GOT3 (cell line): ENCODE data around the gene BCL2L11.

Experiments used
- DNase-seq: peaks from one replicate; lab custom pipeline; 2025; ENCODE audit warnings: mixed read lengths; lab: John Stamatoyannopoulos, UW

BCL2L11 gene

DNA sequence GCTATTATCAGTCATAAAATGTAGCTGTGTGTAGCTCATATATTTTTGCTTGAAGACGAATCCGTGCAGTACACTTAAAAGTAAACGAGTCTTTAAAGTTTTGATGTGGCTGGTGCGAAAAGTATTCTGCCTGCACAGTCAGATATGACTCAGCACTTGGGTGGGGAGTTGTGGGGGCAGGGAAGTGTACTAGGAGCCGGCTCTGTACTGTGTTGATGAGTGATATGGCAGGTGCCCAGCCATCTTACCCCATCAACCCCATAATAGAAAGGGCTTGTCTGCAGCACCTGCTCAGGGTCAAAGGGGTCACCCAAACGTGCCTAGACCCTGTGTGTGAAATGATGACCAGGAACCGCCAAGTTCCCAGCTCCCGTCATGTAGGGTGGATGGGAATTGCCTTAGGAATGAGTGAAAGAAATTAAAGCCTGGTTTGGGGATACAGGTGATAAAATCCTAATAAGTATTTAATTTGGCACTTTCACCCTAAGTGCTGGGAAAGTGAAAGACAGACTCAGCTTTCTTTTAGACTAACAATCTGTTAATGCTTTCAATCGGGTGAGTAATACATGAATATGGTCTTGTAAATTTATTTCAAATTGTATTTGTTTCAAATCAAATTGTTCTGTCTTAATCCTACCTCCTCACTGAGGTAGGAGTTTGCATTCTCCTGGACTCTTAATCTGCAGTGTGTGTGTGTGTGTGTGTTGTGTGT, 48.0 kb downstream of the BCL2L11 start:
- no peak for DNase-seq

DNA sequence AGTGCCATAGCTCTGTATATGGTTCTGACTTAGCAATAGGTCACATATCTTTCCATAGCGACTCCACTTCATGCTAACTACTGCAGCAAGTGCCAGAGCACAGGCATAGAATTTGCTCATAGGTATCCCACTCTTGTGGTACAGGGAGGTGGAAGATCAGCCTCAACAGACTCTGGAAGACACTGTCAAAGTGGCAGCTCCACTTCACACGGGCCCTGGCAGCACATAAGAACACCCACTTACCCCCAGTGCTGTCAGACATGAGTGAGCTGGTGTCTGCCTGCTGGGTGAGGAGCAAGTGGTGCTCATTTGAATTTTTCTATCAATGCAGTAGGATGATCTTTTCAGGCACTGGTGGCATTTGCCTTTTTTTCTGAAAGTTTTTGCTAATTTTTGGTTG, 48.6 kb downstream of the BCL2L11 start:
- no peak for DNase-seq

DNA sequence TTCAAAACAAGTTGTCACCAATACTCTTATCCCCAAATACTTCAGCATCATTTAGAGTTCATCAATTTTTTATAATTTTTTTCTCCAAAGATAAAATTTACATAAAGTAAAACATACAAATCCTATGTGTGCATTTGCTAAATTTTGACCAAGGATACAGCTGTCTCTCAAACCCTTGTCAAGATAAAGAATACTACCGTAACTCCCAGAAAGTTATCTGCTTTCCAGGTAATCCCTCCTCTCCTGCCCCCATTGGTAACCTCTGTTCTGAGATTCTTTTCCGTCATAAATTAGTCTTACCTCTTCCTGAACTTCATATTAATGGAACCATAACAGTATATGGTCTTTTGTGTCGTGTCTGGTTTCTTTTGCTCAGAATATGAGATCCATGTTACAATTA, 49.2 kb downstream of the BCL2L11 start:
- no peak for DNase-seq

DNA sequence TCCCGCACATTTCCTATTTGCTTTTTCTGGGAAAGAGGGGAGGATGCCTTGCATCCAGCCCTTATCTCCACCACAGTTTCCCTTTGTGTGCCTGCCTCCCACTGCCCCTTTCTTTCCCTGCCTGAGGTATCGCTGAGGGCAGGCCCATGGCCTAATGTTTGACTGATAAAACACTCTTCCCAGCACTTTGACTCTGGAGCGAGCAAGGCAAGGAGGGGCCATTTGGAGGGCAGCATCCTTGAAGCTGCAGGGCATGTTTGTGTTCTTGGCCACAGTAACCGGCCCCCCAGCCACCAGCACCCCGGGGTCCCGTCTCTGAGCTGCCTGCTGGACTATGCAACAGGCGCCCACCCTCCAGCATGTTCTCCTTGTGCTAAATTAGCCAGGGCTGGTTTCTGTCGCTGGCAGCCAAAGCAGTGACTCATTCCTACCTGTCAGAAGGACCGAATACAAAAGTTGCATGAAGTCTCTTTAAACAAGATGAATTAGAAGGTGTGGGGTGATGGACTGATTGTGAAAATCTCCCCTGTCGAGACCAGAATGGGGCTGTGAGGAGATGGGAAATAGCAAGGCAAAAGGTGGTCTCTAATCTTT, 50.7 kb downstream of the BCL2L11 start:
- no peak for DNase-seq

DNA sequence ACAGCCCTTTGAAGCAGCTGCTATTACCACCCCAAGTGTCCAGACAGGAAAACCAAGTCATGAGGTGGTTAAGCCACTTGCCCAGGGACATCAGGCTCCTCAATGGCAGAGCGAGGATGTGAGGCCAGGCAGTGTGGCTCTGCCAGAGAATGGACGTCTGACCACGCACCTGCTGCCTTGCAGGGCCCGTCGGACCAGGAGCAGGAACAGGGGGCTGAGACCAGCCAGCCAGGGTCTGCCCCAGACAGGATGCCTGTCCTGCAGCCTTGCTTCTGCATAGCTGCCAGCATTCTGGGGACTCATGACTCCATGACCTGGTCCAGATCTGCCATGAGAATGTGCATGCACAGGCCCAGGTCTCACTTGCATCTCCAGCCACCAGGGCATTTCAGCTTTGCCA, 52.0 kb downstream of the BCL2L11 start:
- DNase-seq, result no peak

DNA sequence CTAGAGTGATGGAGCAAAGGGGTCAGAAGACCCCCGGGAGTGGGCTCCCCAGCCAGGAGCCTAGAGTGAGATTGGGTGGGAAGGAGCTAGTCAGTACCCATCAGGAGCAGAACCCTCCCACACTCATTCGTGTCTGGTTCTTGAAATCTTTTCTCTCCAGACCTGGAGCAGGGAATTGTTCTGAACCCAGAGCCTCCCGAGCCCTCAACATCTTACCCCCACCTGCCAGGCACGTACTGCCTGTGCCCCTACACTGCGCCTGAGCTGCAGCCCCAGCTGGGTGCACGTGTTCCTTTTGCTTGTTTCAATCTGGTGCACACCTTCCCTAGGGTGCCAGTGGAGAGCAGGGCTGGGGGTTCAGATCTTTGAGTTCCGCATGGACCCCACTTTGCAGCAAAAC, 52.6 kb downstream of the BCL2L11 start:
- DNase-seq, result no peak

DNA sequence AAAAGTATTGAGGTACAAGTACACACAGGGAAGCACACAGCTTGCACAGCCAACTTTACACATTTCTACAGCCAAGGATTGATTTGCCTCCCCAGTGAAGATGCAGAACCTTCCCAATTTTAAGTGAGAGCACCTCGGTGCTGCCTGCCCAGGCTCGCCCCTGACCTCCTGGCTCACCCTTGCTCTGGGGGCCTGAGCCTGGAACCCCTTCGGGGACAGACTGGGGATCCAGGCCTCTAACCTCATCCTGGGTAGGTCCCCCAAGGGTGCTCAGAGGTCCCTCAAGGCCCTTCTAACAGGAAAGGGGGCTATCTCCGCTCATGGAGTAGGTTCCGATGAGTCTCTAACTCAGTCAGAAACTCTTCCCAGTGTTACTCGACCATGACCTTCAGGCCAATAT, 53.1 kb downstream of the BCL2L11 start:
- no peak for DNase-seq

DNA sequence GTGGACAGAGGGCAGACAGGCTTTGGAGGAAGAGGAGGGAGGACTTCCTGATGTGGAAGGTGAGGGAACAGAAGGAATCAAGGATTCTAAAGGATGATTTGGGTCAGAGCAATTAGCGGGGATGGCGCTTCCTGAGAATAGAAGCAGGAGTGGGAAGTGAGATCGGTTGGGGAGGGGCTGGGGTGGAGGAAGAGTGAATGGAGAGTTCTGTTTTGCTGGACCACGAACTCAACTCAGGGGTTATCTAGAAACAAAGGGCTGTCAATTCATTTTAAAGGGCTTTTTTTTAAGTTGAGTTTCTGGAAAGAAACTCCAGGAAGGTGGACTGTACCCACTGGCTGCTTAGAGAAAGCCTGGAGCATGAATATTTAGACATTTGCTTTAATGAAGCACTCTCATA, 54.9 kb downstream of the BCL2L11 start:
- no peak for DNase-seq

DNA sequence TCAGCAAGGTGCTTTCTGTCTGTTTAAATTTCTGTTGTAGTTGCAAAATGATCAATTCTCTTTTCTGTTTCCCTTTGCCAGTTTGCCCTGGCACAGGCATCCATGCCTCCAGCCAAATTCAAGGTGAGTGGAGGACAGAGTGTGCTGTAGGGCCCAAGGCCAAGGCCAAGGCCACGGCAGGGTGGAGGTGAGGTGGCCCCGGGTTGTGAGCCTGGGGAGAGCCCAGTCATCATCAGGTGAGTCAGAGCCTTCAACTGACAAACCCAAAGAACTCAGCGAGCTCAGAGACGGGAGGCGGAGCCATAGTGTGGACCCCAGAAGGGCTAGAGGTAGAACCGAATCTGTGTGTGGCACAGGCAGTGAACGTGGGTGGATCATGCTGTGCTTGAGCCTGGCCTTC, 55.7 kb downstream of the BCL2L11 start:
- no peak for DNase-seq

DNA sequence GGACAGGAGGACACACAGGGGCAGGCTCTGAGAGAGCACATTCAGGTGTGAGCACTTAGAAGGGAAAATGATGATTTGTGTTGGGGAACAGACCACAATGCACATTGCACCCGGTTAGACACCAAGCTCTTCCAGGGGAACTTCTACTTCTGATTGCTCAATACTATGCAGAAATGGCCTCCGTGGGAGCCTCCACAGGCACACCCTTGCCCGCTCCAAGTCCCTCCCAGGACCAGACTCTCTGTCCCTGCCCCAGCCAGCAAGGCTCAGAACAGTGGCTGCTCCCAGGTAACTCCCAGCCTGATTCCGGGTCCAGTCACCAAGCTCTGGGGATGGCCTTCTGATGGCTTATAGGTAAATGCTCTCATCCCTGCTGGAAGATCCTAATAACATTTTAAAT, 56.2 kb downstream of the BCL2L11 start:
- no peak for DNase-seq

DNA sequence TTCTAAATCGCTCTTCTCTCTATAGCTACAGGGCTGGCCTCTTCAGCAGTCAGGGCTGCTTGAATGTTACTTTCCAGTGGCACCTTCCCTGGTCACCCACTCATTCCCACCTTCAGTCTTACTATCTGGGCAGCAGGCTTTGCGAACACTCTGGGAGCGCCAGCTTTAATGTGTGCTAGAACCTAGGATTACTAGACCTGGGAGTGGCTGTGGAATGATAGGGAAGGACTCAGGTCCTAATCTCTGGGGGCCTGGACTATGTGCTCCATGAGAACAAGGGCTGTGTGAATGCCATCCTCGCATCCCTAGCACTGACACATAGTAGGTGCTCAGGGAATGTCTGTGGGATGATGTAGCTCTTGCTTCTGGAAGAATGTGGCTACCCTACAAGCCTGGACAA, 57.6 kb downstream of the BCL2L11 start:
- DNase-seq, result no peak

DNA sequence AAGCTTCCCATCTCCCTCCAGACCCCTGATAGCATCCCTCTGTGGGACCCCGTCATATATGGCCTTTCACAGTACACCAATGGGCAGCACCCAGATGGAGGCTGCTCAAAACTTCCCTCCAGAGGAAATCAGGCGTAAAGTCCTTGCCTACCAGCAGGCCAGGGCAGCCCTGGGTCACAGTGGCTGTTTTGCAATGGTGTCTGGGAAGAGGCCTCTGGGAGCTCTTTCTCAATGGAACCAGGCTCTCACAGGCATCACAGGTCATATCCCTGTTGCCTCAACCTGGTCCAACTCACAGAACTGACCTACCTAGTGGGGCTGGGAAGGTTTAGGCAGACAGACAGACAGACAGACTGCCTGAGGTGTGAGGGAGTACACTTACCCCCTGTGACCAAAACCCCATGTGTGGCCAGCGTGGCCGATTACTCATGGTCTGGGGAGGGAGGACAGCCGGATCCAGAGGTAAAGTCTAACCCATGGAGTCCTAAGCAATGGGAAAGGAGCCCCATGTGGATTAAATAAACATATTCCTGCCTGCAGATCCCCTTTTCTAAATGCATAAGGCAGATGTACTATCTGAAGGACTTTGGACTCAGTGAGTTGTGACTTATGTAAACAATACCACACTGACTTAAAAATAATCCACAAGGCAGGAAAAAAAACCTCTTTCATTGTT, 58.2 kb downstream of the BCL2L11 start:
- DNase-seq, result no peak

DNA sequence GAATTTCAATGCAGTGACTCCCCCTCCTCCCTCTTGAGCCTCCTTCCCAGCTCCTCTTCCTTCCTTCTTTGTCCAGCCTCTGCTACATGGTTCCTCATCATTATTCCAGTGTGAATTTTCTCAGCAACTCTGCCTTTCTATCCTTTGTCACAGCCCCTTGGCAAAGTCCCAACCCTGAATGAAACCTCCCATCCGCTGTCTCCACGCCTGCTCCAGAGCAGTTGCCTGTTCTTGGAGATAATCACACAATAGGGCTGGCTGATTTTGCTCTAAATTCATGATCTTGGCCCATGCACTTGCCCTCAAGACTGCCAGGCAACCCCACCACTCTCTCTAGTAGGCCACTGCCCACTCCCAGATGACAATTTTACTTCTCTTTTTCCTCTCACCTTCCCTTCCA, 61.4 kb downstream of the BCL2L11 start:
- no peak for DNase-seq

DNA sequence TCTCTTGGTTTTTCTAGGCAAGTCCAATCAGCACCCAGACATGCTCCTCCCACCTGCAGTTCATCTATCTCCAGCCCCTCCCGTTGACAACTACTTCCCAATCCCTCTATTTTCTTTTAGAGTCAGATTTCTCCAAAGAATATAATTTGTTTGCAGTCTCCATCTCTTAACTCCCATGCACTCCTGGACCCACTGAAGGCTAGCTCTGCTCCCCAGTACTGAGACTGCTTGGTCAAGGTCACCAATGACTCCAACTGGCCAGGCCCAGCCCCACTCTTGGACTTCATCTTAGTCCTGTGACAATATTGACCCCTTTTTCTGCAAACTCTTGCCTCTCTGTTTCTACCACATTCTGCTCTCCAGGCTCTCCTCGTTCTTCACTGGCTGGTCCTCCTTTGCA, 62.0 kb downstream of the BCL2L11 start:
- DNase-seq, result no peak

DNA sequence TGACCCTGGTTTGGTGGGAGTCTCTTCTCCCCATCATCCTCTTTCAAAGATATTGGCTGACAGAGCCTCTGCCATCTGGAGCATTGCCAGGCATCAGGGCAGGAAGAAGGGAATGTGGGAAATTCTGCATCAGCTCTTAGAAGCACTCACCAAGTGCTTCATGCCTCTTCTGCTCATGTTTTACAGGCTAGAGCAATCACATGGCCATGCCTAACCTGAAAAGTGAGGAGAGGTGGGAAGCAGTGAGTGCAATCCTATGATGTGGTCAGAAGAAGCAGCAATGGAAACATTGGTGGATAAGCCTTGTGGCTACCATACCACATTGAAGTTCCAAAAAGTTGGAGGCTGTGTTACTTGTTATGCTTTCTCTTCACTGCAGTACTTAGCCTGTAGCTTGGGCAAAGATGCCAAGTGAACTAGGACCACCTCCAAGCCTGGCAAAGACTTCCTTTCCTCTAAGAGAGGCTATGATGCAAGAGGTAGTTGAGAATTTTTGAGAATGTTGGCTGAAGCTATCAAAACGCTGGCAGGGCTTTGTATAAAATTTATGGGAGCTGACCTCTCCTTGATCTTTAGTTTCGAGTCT, 64.1 kb downstream of the BCL2L11 start:
- no peak for DNase-seq

DNA sequence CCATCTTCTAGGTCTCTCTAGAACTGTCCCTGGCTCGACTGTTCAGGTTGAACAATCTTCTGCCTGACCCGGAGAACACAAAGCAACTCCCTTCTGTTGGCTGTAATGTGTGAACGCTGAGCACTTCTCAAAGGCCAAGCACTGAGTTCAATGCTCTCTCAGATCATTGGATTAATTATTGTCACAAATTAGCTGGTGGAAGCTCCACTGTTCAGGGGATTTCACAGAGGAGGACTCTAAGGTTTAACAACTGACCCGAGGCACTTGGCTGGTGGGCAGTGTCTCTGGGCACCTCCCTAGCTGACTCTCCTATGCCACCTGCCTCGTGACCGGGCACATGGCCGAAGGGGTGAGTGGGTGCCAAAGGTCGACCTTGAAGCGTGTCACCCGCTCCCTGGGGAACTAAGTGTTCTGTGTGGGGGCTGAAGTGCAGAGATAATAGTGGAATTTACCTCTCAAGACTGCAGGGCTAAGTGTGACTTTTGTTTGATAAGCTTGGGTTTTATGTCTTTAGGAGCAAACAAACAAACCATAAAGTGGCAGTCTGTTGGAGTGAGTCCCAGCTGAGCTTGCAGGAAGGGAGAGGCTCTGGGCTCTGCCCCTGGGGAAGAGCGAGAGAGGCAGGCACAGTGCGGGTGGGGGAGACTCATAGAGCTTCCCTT, 64.8 kb downstream of the BCL2L11 start:
- no peak for DNase-seq

DNA sequence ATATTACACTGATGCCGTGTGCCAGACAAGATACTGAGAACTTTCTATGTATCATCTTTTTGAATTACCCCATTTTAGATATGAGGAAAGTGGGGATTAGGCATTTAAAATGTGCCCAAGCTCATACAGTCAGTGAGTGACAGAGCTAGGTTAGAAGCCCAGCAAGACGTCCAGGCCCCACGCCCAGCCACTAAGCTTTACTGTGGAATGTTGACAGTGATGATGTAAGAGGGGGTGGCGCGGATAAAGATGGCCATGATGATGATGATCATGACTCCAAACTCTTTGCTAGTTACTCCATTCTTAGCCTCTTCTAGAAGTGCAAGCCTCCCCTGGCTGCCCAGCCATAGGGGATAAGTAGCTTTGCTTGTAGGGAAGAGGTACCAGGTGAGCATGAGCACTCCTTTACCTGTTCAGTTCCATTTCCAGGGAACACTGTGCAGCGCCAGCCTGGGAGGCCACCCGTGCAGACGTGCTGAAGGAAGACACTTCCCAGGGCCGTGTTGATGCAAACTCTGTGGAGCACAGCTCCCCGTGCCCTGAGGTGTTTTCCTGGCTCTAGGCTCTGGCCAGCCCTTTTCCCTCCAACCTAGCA, 65.5 kb downstream of the BCL2L11 start:
- DNase-seq, result no peak

DNA sequence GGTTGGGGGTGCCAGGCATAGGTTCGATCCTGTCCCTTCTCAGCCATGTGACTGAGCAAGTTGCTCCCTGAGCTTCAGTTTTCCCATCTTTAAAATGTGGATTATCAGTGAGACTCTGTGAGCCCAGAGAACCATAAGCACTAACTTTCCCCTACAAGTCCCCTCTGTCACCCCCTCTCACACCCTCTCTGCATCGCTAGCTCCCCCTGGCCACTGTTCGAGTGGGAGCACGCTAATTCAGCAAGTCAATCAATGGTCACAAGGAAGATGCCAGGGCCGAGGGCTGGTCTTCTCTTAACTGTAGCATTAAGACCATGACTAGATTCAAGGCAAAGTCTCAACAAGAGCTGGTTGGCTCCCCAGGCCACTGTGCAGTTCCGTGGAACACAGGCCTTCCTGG, 66.2 kb downstream of the BCL2L11 start:
- no peak for DNase-seq

DNA sequence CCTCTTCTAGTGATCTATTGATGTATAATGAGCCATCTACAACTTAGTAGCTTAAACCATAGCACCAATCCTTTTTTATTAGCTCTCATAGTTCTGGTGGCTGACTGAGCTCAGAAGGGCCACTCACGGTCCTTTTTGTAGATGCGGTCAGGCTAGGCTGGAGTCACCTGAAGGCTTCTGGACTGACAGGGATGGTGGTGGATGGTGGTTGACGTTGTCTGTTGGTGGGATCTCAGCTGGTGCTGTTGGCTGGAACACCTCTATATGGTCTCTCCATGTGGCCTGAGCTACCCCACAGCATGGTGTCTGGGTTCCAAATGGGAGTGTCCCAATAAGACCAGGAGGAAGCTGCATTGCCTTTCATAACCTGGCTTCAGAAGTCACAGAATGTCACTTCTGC, 68.0 kb downstream of the BCL2L11 start:
- no peak for DNase-seq

DNA sequence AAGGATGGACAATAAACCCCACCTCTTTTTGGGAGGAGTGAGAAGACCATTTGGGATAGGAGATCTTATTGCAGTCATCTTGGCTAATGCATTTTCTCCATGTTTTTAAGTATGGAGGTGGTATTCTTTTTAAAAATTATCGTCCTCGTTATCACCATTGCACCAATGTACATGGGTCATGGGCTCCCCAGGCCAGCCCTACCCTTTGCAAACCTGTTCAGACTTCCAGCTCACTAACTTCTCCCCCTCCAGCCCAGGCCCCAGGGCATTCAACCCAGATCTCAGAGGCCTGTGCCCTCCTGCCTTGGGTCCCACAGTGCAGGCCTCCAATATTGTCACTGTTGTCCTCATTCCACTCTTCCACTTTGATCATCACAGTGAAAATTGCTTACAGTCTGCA, 68.4 kb downstream of the BCL2L11 start:
- DNase-seq, result no peak

DNA sequence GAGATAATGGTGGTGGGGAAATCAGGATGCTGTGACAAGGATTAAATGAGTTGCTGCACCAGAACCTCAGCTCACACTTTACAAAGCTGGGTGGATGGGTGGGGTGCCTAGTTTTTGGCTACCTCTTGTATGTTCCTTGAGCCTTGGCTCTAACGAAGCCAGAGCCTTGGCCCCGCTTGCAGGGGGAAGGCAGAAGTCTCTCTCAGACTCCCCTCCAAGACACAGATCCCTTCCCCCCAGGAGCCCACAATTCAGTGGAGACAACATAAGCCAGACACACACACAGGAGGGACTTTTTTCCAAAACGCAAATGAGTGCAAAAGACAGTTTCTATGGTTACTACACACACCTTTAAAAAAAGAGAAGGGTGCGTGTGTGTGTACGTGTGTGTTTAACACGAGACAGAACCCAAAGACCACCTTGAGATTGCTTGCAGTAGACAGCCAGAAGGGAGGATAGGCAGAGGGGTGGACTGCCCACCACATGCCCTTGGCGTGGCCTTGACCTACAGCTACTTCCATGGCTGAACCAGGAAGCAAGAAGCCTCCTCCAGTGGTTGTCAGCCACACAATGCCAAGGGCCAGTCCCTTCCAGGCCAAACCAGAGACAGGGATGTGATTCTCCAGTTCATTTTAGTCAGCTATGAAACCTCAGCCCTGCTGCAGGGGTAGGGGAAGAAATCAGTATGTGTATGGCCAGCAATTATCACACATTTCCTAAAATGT, 70.3 kb downstream of the BCL2L11 start:
- no peak for DNase-seq

DNA sequence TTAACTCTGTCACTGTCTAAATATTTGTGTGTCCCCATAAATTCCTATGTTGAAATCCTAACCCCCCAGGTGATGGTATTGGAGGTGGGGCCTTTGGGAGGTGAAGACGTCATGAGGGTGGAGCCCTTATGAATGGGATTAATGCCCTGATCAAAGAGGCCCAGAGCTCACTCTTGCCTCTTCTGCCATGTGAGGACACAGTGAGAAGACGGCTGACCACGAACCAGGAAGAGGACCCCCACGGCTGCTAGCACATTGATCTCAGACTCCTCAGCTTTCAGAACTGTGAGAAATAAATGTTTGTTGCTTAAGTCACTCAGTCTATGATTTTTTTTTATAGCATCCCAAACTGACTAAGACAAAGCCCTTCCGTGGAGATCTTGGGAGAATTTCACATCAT, 71.2 kb downstream of the BCL2L11 start:
- DNase-seq, result no peak
